ENCODE data around the gene COL8A1.

COL8A1 gene

GRCh38 chr3:99662838-99663570, 24.6 kb downstream of the COL8A1 start:
- no peak overlapping the region for H3K4me3 ChIP-seq
- H3K27ac ChIP-seq = no peak overlapping the region
- H3K36me3 ChIP-seq = no peaks in the 10 kb centered on the region
- H3K9me3 ChIP-seq (replicated peaks in 1 of 11) = no peaks in the 10 kb centered on the region
- H3K27me3 ChIP-seq = no peaks in the 10 kb centered on the region
- H3K4me1 ChIP-seq = peaks cover 0 to 9% (median 6%) of the 10 kb centered on the region in 10 experiments; a peak in 7 of 20 replicates
- H3K9ac ChIP-seq = no peak overlapping the region
- no peaks in the 10 kb centered on the region for H4K20me1 ChIP-seq
- TF ChIP-seq Cebpa-rat (IDR thresholded peaks at IDR 0.05) = no peak
- H3K4me2 ChIP-seq = no peak overlapping the region

- no peaks in the 10 kb centered on the region for H3K27me3 ChIP-seq
- no peaks in the 10 kb centered on the region for H3K9me3 ChIP-seq (replicated peaks in 1 of 11)
- H3K27ac ChIP-seq = no peak overlapping the region
- no peaks in the 10 kb centered on the region for H3K36me3 ChIP-seq
- no peaks in the 10 kb centered on the region for H4K20me1 ChIP-seq
- H3K9ac ChIP-seq = no peak overlapping the region
- H3K4me2 ChIP-seq = no peak overlapping the region
- TF ChIP-seq Cebpa-rat (IDR thresholded peaks at IDR 0.05) = no peak
- no peak overlapping the region for H3K4me3 ChIP-seq
- peaks cover 0 to 9% (median 6%) of the 10 kb centered on the region in 10 experiments; a peak in 7 of 20 replicates for H3K4me1 ChIP-seq
Observed at GRCh38 chr3:99663977-99664376, 25.6 kb downstream of the COL8A1 start.

- H3K4me2 ChIP-seq = no peak overlapping the region
- no peak overlapping the region for H3K27ac ChIP-seq
- no peak for TF ChIP-seq Cebpa-rat (IDR thresholded peaks at IDR 0.05)
- H3K27me3 ChIP-seq = no peaks in the 10 kb centered on the region
- no peaks in the 10 kb centered on the region for H4K20me1 ChIP-seq
- peaks cover 0 to 9% (median 6%) of the 10 kb centered on the region in 10 experiments; a peak in 7 of 20 replicates for H3K4me1 ChIP-seq
- H3K9ac ChIP-seq = no peak overlapping the region
- H3K9me3 ChIP-seq (replicated peaks in 1 of 11) = no peaks in the 10 kb centered on the region
- H3K4me3 ChIP-seq = no peak overlapping the region
- H3K36me3 ChIP-seq = no peaks in the 10 kb centered on the region
Observed at GRCh38 chr3:99665017-99665416, 26.6 kb downstream of the COL8A1 start.

GRCh38 chr3:99666201-99666600, 27.8 kb downstream of the COL8A1 start:
- H3K27ac ChIP-seq = no peak overlapping the region
- H3K4me1 ChIP-seq = peaks cover 0 to 9% (median 6%) of the 10 kb centered on the region in 10 experiments; a peak in 7 of 20 replicates
- H3K4me2 ChIP-seq = peak overlapping the region in 7 of 11 experiments; percentile 5 to 46 (median 29); a peak in 8 of 22 replicates
- H4K20me1 ChIP-seq = no peaks in the 10 kb centered on the region
- no peak for TF ChIP-seq Cebpa-rat (IDR thresholded peaks at IDR 0.05)
- no peak overlapping the region for H3K9ac ChIP-seq
- no peaks in the 10 kb centered on the region for H3K9me3 ChIP-seq (replicated peaks in 1 of 11)
- H3K36me3 ChIP-seq = no peaks in the 10 kb centered on the region
- no peak overlapping the region for H3K4me3 ChIP-seq
- no peaks in the 10 kb centered on the region for H3K27me3 ChIP-seq

- Histone ChIP-seq H3K9me3 (replicated peaks in 1 of 11) (no peaks in the 10 kb centered on the region), H3K36me3 (no peaks in the 10 kb centered on the region), H3K27ac (no peak overlapping the region), H3K9ac (no peak overlapping the region), H3K4me3 (no peak overlapping the region), H4K20me1 (no peaks in the 10 kb centered on the region), H3K4me1 (peaks cover 0 to 9% (median 6%) of the 10 kb centered on the region in 10 experiments; a peak in 7 of 20 replicates), H3K27me3 (no peaks in the 10 kb centered on the region), H3K4me2 (no peak overlapping the region)
- no peak for TF ChIP-seq Cebpa-rat (IDR thresholded peaks at IDR 0.05)
Observed at GRCh38 chr3:99668044-99668443, 29.6 kb downstream of the COL8A1 start.

- Histone ChIP-seq H3K27me3 (no peaks in the 10 kb centered on the region), H3K9me3 (replicated peaks in 1 of 11) (no peaks in the 10 kb centered on the region), H3K4me2 (no peak overlapping the region), H3K4me1 (peaks cover 0 to 9% (median 6%) of the 10 kb centered on the region in 10 experiments; a peak in 7 of 20 replicates), H3K4me3 (no peak overlapping the region), H3K9ac (no peak overlapping the region), H3K36me3 (no peaks in the 10 kb centered on the region), H3K27ac (no peak overlapping the region), H4K20me1 (no peaks in the 10 kb centered on the region)
- TF ChIP-seq Cebpa-rat (IDR thresholded peaks at IDR 0.05) = no peak
Observed at GRCh38 chr3:99669879-99670555, 31.6 kb downstream of the COL8A1 start.

- Histone ChIP-seq H3K4me3 (no peak overlapping the region), H3K36me3 (no peaks in the 10 kb centered on the region), H3K9ac (no peak overlapping the region), H4K20me1 (no peaks in the 10 kb centered on the region), H3K9me3 (replicated peaks in 1 of 11) (no peaks in the 10 kb centered on the region), H3K4me2 (no peak overlapping the region), H3K27me3 (no peaks in the 10 kb centered on the region), H3K27ac (no peak overlapping the region), H3K4me1 (peaks cover 0 to 9% (median 6%) of the 10 kb centered on the region in 10 experiments; a peak in 7 of 20 replicates)
- TF ChIP-seq Cebpa-rat (IDR thresholded peaks at IDR 0.05) = no peak
Observed at GRCh38 chr3:99670556-99670950, 32.2 kb downstream of the COL8A1 start.

- Histone ChIP-seq H3K4me3 (no peak overlapping the region), H3K9ac (no peak overlapping the region), H3K4me2 (no peak overlapping the region)
Observed at GRCh38 chr3:99674086-99674789, 35.8 kb downstream of the COL8A1 start.

GRCh38 chr3:99678023-99678422, 39.6 kb downstream of the COL8A1 start:
- H3K36me3 ChIP-seq = no peaks in the 10 kb centered on the region
- H4K20me1 ChIP-seq = no peaks in the 10 kb centered on the region
- TF ChIP-seq Cebpa-rat (IDR thresholded peaks at IDR 0.05) = no peak
- no peak overlapping the region for H3K27ac ChIP-seq
- H3K4me3 ChIP-seq = no peak overlapping the region
- H3K27me3 ChIP-seq = no peaks in the 10 kb centered on the region
- H3K9me3 ChIP-seq (replicated peaks in 1 of 11) = no peaks in the 10 kb centered on the region
- H3K4me2 ChIP-seq = no peak overlapping the region
- no peak overlapping the region for H3K9ac ChIP-seq
- H3K4me1 ChIP-seq = no peaks in the 10 kb centered on the region

More at GRCh38 chr3:99674086-99674789, 35.8 kb downstream of the COL8A1 start:
- Histone ChIP-seq H3K27me3 (no peaks in the 10 kb centered on the region), H3K4me1 (no peaks in the 10 kb centered on the region), H3K9me3 (replicated peaks in 1 of 11) (no peaks in the 10 kb centered on the region), H3K36me3 (no peaks in the 10 kb centered on the region), H3K27ac (no peak overlapping the region), H4K20me1 (no peaks in the 10 kb centered on the region)
- no peak for TF ChIP-seq Cebpa-rat (IDR thresholded peaks at IDR 0.05)

Data from BLaER1 treated with 17β-estradiol and CSF1 and Interleukin-3, amounts not matched to agents 10 nM and 100 nM (cell line).